HepG2 (cell line): ENCODE results near the gene SPATA25. TPM values are rescaled to one million over a fixed set of nuclear protein-coding genes. Genes with fewer than 3 reads are reported as not detected.

Experiments
- CC2D1A ChIP-seq: sonication (generic); formaldehyde crosslinking; IDR thresholded peaks from 2 replicates; pipeline ENCODE4 v1.8.1; 2023; ENCODE audit warnings: mild to moderate bottlenecking, missing genetic modification reagents
- CENPX ChIP-seq: sonication (generic); formaldehyde crosslinking; IDR thresholded peaks from 2 replicates; pipeline ENCODE4 v1.9.0; 2021; ENCODE audit warnings: mild to moderate bottlenecking, missing genetic modification reagents, moderate library complexity
- ERF ChIP-seq: IDR thresholded peaks from 2 replicates; pipeline ENCODE4 v1.6.1; 2018; ENCODE audit warnings: missing biosample characterization, missing genetic modification reagents
- FOSL1 ChIP-seq: sonication (generic); formaldehyde crosslinking; IDR thresholded peaks from 2 replicates; pipeline ENCODE4 v1.9.0; 2021; ENCODE audit warnings: missing genetic modification reagents, borderline replicate concordance
- FOSL2 ChIP-seq: sonication (generic); formaldehyde crosslinking; IDR thresholded peaks from 2 replicates; pipeline ENCODE4 v1.4.0; 2020; ENCODE audit warnings: missing genetic modification reagents
- GFI1 ChIP-seq: sonication (generic); formaldehyde crosslinking; IDR thresholded peaks from 2 replicates; pipeline ENCODE4 v1.5.0; 2020; ENCODE audit warnings: missing genetic modification reagents, mild to moderate bottlenecking, borderline replicate concordance
- HOXA7 ChIP-seq: sonication (generic); formaldehyde crosslinking; IDR thresholded peaks from 2 replicates; pipeline ENCODE4 v1.8.1; 2022; ENCODE audit warnings: mild to moderate bottlenecking, missing genetic modification reagents, moderate library complexity
- MTF1 ChIP-seq: sonication (generic); formaldehyde crosslinking; IDR thresholded peaks from 2 replicates; pipeline ENCODE4 v1.5.0; 2020; ENCODE audit warnings: missing genetic modification reagents
- NAIF1 ChIP-seq: sonication (generic); formaldehyde crosslinking; IDR thresholded peaks from 2 replicates; pipeline ENCODE4 v1.5.0; 2020; ENCODE audit warnings: mild to moderate bottlenecking, missing genetic modification reagents, borderline replicate concordance
- POLR2AphosphoS2 ChIP-seq: IDR thresholded peaks from 2 replicates; pipeline ENCODE4 v1.6.1; 2011; ENCODE audit warnings: low read depth, low read length, improper control_type of control experiment
- POLR2G ChIP-seq: fragments of 200-400 bp; formaldehyde crosslinking; IDR thresholded peaks from 2 replicates; pipeline ENCODE4 v1.6.1; 2018; ENCODE audit warnings: mild to moderate bottlenecking, low read depth, low read length, moderate library complexity
- RARA ChIP-seq: IDR thresholded peaks from 2 replicates; pipeline ENCODE4 v1.6.1; 2016; ENCODE audit warnings: missing genetic modification reagents, missing compliant biosample characterization
- RXRA ChIP-seq: sonication (generic); formaldehyde crosslinking; IDR thresholded peaks from 2 replicates; pipeline ENCODE4 v1.5.1; 2020; ENCODE audit warnings: missing genetic modification reagents
- SNAI1 ChIP-seq: sonication (generic); formaldehyde crosslinking; IDR thresholded peaks from 2 replicates; pipeline ENCODE4 v1.5.0; 2020; ENCODE audit warnings: mild to moderate bottlenecking, missing genetic modification reagents, borderline replicate concordance
- SRSF1 ChIP-seq: fragments of 200-400 bp; formaldehyde crosslinking; optimal IDR thresholded peaks from 2 replicates; pipeline ENCODE3; 2017; ENCODE audit warnings: mild to moderate bottlenecking, low read depth, low read length, moderate library complexity
- SRSF4 ChIP-seq: fragments of 200-400 bp; formaldehyde crosslinking; IDR thresholded peaks from one replicate; pipeline ENCODE4 v1.6.1; 2018; ENCODE audit warnings: mild to moderate bottlenecking, low read depth, low read length, moderate library complexity; ENCODE audit not compliant: poor library complexity, severe bottlenecking
- THAP7 ChIP-seq: sonication (generic); formaldehyde crosslinking; IDR thresholded peaks from 2 replicates; pipeline ENCODE4 v1.8.1; 2023; ENCODE audit warnings: mild to moderate bottlenecking, missing genetic modification reagents
- WIZ ChIP-seq: sonication (generic); formaldehyde crosslinking; IDR thresholded peaks from 2 replicates; pipeline ENCODE4 v1.5.1; 2020; ENCODE audit warnings: mild to moderate bottlenecking, missing genetic modification reagents
- ZBTB7B ChIP-seq: sonication (generic); formaldehyde crosslinking; IDR thresholded peaks from 2 replicates; pipeline ENCODE4 v1.4.0; 2020; ENCODE audit warnings: missing genetic modification reagents
- ZFP62 ChIP-seq: sonication (generic); formaldehyde crosslinking; IDR thresholded peaks from 2 replicates; pipeline ENCODE4 v1.4.0; 2020; ENCODE audit warnings: missing genetic modification reagents
- ZFP90 ChIP-seq: sonication (generic); formaldehyde crosslinking; IDR thresholded peaks from 2 replicates; pipeline ENCODE4 v1.8.0; 2022; ENCODE audit warnings: missing genetic modification reagents, mild to moderate bottlenecking, inconsistent platforms, borderline replicate concordance
- ZFY ChIP-seq: sonication (generic); formaldehyde crosslinking; IDR thresholded peaks from 2 replicates; pipeline ENCODE4 v1.4.0; 2020; ENCODE audit warnings: missing genetic modification reagents
- ZNF121 ChIP-seq: sonication (generic); formaldehyde crosslinking; IDR thresholded peaks from 2 replicates; pipeline ENCODE4 v1.5.0; 2020; ENCODE audit warnings: mild to moderate bottlenecking, missing genetic modification reagents
- ZNF543 ChIP-seq: sonication (generic); formaldehyde crosslinking; IDR thresholded peaks from 2 replicates; pipeline ENCODE4 v1.4.0; 2020; ENCODE audit warnings: mild to moderate bottlenecking, missing genetic modification reagents
- ZNF547 ChIP-seq: sonication (generic); formaldehyde crosslinking; IDR thresholded peaks from 2 replicates; pipeline ENCODE4 v1.5.1; 2020; ENCODE audit warnings: mild to moderate bottlenecking, missing genetic modification reagents
- ZNF674 ChIP-seq: sonication (generic); formaldehyde crosslinking; IDR thresholded peaks from 2 replicates; pipeline ENCODE4 v1.5.0; 2020; ENCODE audit warnings: low read depth, mild to moderate bottlenecking, missing genetic modification reagents
- ZNF766 ChIP-seq: sonication (generic); formaldehyde crosslinking; IDR thresholded peaks from 2 replicates; pipeline ENCODE4 v1.5.0; 2020; ENCODE audit warnings: missing genetic modification reagents, borderline replicate concordance
- ZNF816 ChIP-seq: sonication (generic); formaldehyde crosslinking; IDR thresholded peaks from 2 replicates; pipeline ENCODE4 v1.8.0; 2022; ENCODE audit warnings: missing genetic modification reagents, mild to moderate bottlenecking, borderline replicate concordance
- polyA plus RNA-seq, 8 experiments: library from polyadenylated mRNA; depleted of rRNA in 3 of 8; stranded (reverse) in 7 of 8; unstranded in 1 of 8; fragments of >200 nt; fragmentation: Illumina TruSeq in 4 of 8; extraction: Trizol in 4 of 8; gene quantifications; 2 replicates each; pipeline versions ENCODE4 v1.2.1 to v1.2.3, GENCODE V29; 2011 to 2016; ENCODE audit warnings: low read depth in 4 of 8, missing spikeins in 1 of 8, mixed read lengths in 1 of 8; ENCODE audit not compliant: insufficient read depth in 1 of 8
- total RNA-seq, 5 experiments: library from RNA; depleted of rRNA; stranded (reverse); fragments of >200 nt; fragmentation: Illumina TruSeq; extraction: Trizol; gene quantifications; 2 replicates each; pipeline ENCODE4 v1.2.3, GENCODE V29; 2016; ENCODE audit warnings: low read depth in 1 of 5
- TF ChIP-seq, protein P1 (sequence below): sonication (generic); formaldehyde crosslinking; IDR thresholded peaks from 2 replicates; pipeline ENCODE4 v1.4.0; 2020; ENCODE audit warnings: mild to moderate bottlenecking, low read depth, missing genetic modification reagents
- TF ChIP-seq, protein P2 (sequence below): sonication (generic); formaldehyde crosslinking; IDR thresholded peaks from 2 replicates; pipeline ENCODE4 v1.4.0; 2020; ENCODE audit warnings: missing genetic modification reagents

The SPATA25 gene
- total and polyA plus RNA-seq, 2 of the 13 experiments (the other 11 are each of a cell fraction or from before 2014, with no cell fraction given), result 4.8 to 7.6 TPM

GRCh38 chr20:45934586-45935415 is 47.4 kb upstream of the SPATA25 start, which contains the start of gene PCIF1 (continued):
- TF ChIP-seq CC2D1A (CRISPR knock-in tag) (no peak), FOSL1 (peak; percentile 31; the same call in 1 of the 2 replicates), THAP7 (CRISPR knock-in tag) (peak; percentile 100), ZNF121 (CRISPR knock-in tag) (peak; percentile 66), FOSL2 (CRISPR knock-in tag) (peak; percentile 49; the same call in 1 of the 2 replicates), POLR2G (peak; percentile 95), RARA (CRISPR knock-in tag) (peak; percentile 51), ERF (CRISPR knock-in tag) (peak; percentile 93), WIZ (CRISPR knock-in tag) (no peak), POLR2AphosphoS2 (peak; percentile 93), ZNF547 (CRISPR knock-in tag) (peak; percentile 89), ZNF816 (CRISPR knock-in tag) (peak; percentile 91), MTF1 (CRISPR knock-in tag) (no peak; the same call in 1 of the 2 replicates), ZFP90 (peak; percentile 15; the same call in 1 of the 2 replicates), ZFY (peak; percentile 87), ZNF766 (CRISPR knock-in tag) (no peak), SRSF4 (peak; percentile 89), NAIF1 (CRISPR knock-in tag) (peak; percentile 70), ZNF543 (CRISPR knock-in tag) (no peak; the same call in 1 of the 2 replicates), CENPX (CRISPR knock-in tag) (no peak), SNAI1 (CRISPR knock-in tag) (peak; percentile 86; the same call in 1 of the 2 replicates), ZNF674 (peak; percentile 87; the same call in 1 of the 2 replicates), RXRA (CRISPR knock-in tag) (peak; percentile 88; the same call in 1 of the 2 replicates), SRSF1 (peak; percentile 98), ZBTB7B (CRISPR knock-in tag) (0 out of 2 replicates have a peak, but pooled peaks have one; percentile 31), HOXA7 (CRISPR knock-in tag) (no peak), ZFP62 (CRISPR knock-in tag) (no peak), GFI1 (CRISPR knock-in tag) (no peak; the same call in 1 of the 2 replicates)
- TF ChIP-seq, protein P1, sequence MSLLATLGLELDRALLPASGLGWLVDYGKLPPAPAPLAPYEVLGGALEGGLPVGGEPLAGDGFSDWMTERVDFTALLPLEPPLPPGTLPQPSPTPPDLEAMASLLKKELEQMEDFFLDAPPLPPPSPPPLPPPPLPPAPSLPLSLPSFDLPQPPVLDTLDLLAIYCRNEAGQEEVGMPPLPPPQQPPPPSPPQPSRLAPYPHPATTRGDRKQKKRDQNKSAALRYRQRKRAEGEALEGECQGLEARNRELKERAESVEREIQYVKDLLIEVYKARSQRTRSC (CRISPR knock-in tag), result peak; percentile 98
- TF ChIP-seq, protein P2, sequence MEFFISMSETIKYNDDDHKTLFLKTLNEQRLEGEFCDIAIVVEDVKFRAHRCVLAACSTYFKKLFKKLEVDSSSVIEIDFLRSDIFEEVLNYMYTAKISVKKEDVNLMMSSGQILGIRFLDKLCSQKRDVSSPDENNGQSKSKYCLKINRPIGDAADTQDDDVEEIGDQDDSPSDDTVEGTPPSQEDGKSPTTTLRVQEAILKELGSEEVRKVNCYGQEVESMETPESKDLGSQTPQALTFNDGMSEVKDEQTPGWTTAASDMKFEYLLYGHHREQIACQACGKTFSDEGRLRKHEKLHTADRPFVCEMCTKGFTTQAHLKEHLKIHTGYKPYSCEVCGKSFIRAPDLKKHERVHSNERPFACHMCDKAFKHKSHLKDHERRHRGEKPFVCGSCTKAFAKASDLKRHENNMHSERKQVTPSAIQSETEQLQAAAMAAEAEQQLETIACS (CRISPR knock-in tag), result peak; percentile 97
